ENCODE measurements around the gene C1orf35. TPM values are rescaled to one million over a fixed set of nuclear protein-coding genes. Genes with fewer than 3 reads are reported as not detected.

Gene C1orf35
- total RNA-seq, 1 donor from 2014 or later = 27.7 TPM

- no peak for DNase-seq (ENCODE audit: low spot score)
- Mint-ChIP-seq H3K4me3 (peak overlapping the region; percentile 100), H3K4me1 (ENCODE audit: low read depth) (peaks cover 22% of the 10 kb centered on the region), H3K36me3 (ENCODE audit: low read depth) (peaks cover 3% of the 10 kb centered on the region), H3K27me3 (ENCODE audit: insufficient read depth) (peaks cover 26% of the 10 kb centered on the region), H3K27ac (peak overlapping the region; percentile 97), H3K9me3 (no peaks in the 10 kb centered on the region)
- intact Hi-C loops (cut with micrococcal nuclease) = loop anchor here (1.0 to 2.0 kb wide), 5 partner anchors 8 to 317 kb away; partner anchors contain the start of genes C1orf35 and MRPL55
Observed at GRCh38 chr1:228139406-228139930, 36.3 kb upstream of the C1orf35 start.

GRCh38 chr1:228136901-228137300, 33.8 kb upstream of the C1orf35 start:
- Mint-ChIP-seq H3K36me3 (ENCODE audit: low read depth) (peaks cover 3% of the 10 kb centered on the region), H3K9me3 (no peaks in the 10 kb centered on the region), H3K4me1 (ENCODE audit: low read depth) (peaks cover 4% of the 10 kb centered on the region), H3K27ac (no peak overlapping the region), H3K4me3 (no peak overlapping the region), H3K27me3 (ENCODE audit: insufficient read depth) (peaks cover 26% of the 10 kb centered on the region)
- intact Hi-C loops (cut with micrococcal nuclease) = no loop called here
- no peak for DNase-seq (ENCODE audit: low spot score)

GRCh38 chr1:228134591-228134990, 31.5 kb upstream of the C1orf35 start:
- H3K27me3 Mint-ChIP-seq (ENCODE audit: insufficient read depth) = peaks cover 27% of the 10 kb centered on the region
- no peak overlapping the region for H3K4me3 Mint-ChIP-seq
- DNase-seq (ENCODE audit: low spot score) = no peak
- no peak overlapping the region for H3K27ac Mint-ChIP-seq
- H3K4me1 Mint-ChIP-seq (ENCODE audit: low read depth) = peaks cover 11% of the 10 kb centered on the region
- intact Hi-C loops (cut with micrococcal nuclease) = loop anchor here (5.0 kb wide), 1 partner anchor 368 kb away; no protein-coding TSS in a partner anchor
- H3K36me3 Mint-ChIP-seq (ENCODE audit: low read depth) = no peaks in the 10 kb centered on the region
- no peaks in the 10 kb centered on the region for H3K9me3 Mint-ChIP-seq

GRCh38 chr1:228131766-228132165, 28.6 kb upstream of the C1orf35 start:
- Mint-ChIP-seq H3K9me3 (no peaks in the 10 kb centered on the region), H3K4me3 (no peak overlapping the region), H3K27ac (no peak overlapping the region), H3K4me1 (ENCODE audit: low read depth) (peaks cover 9% of the 10 kb centered on the region), H3K36me3 (ENCODE audit: low read depth) (no peaks in the 10 kb centered on the region), H3K27me3 (ENCODE audit: insufficient read depth) (peaks cover 24% of the 10 kb centered on the region)
- intact Hi-C loops (cut with micrococcal nuclease) = loop anchor here (1.0 to 5.0 kb wide), 8 partner anchors 8 to 384 kb away; partner anchors contain the start of gene MRPL55
- DNase-seq (ENCODE audit: low spot score) = no peak

GRCh38 chr1:228125185-228125584, 22.1 kb upstream of the C1orf35 start:
- no peak for DNase-seq (ENCODE audit: low spot score)
- H3K27ac Mint-ChIP-seq = no peak overlapping the region
- H3K36me3 Mint-ChIP-seq (ENCODE audit: low read depth) = no peaks in the 10 kb centered on the region
- no peaks in the 10 kb centered on the region for H3K9me3 Mint-ChIP-seq
- peaks cover 7% of the 10 kb centered on the region for H3K4me1 Mint-ChIP-seq (ENCODE audit: low read depth)
- H3K4me3 Mint-ChIP-seq = no peak overlapping the region
- intact Hi-C loops (cut with micrococcal nuclease) = no loop called here
- H3K27me3 Mint-ChIP-seq (ENCODE audit: insufficient read depth) = peaks cover 11% of the 10 kb centered on the region

- no peak overlapping the region for H3K27ac Mint-ChIP-seq
- H3K4me3 Mint-ChIP-seq = no peak overlapping the region
- intact Hi-C loops (cut with micrococcal nuclease) = no loop called here
- H3K4me1 Mint-ChIP-seq (ENCODE audit: low read depth) = peaks cover 7% of the 10 kb centered on the region
- no peaks in the 10 kb centered on the region for H3K36me3 Mint-ChIP-seq (ENCODE audit: low read depth)
- peaks cover 3% of the 10 kb centered on the region for H3K27me3 Mint-ChIP-seq (ENCODE audit: insufficient read depth)
- H3K9me3 Mint-ChIP-seq = no peaks in the 10 kb centered on the region
- no peak for DNase-seq (ENCODE audit: low spot score)
Observed at GRCh38 chr1:228123505-228123904, 20.4 kb upstream of the C1orf35 start.

GRCh38 chr1:228122921-228123441, 19.9 kb upstream of the C1orf35 start:
- intact Hi-C loops (cut with micrococcal nuclease) = no loop called here

GRCh38 chr1:228120857-228121489, 17.8 kb upstream of the C1orf35 start:
- no peak overlapping the region for H3K27ac Mint-ChIP-seq
- H3K4me3 Mint-ChIP-seq = no peak overlapping the region
- H3K27me3 Mint-ChIP-seq (ENCODE audit: insufficient read depth) = peaks cover 2% of the 10 kb centered on the region
- intact Hi-C loops (cut with micrococcal nuclease) = no loop called here
- H3K36me3 Mint-ChIP-seq (ENCODE audit: low read depth) = peaks cover 4% of the 10 kb centered on the region
- H3K9me3 Mint-ChIP-seq = peaks cover 8% of the 10 kb centered on the region
- peaks cover 7% of the 10 kb centered on the region for H3K4me1 Mint-ChIP-seq (ENCODE audit: low read depth)
- DNase-seq (ENCODE audit: low spot score) = no peak

More at GRCh38 chr1:228122921-228123441, 19.9 kb upstream of the C1orf35 start:
- H3K9me3 Mint-ChIP-seq = peaks cover 3% of the 10 kb centered on the region
- H3K4me3 Mint-ChIP-seq = no peak overlapping the region
- H3K27me3 Mint-ChIP-seq (ENCODE audit: insufficient read depth) = peaks cover 3% of the 10 kb centered on the region
- DNase-seq (ENCODE audit: low spot score) = no peak
- H3K4me1 Mint-ChIP-seq (ENCODE audit: low read depth) = peaks cover 7% of the 10 kb centered on the region
- H3K27ac Mint-ChIP-seq = no peak overlapping the region
- peaks cover 2% of the 10 kb centered on the region for H3K36me3 Mint-ChIP-seq (ENCODE audit: low read depth)

- Mint-ChIP-seq H3K9me3 (peaks cover 8% of the 10 kb centered on the region), H3K36me3 (ENCODE audit: low read depth) (peaks cover 4% of the 10 kb centered on the region), H3K4me3 (no peak overlapping the region), H3K27me3 (ENCODE audit: insufficient read depth) (peaks cover 2% of the 10 kb centered on the region), H3K27ac (no peak overlapping the region), H3K4me1 (ENCODE audit: low read depth) (peaks cover 5% of the 10 kb centered on the region)
- no peak for DNase-seq (ENCODE audit: low spot score)
- intact Hi-C loops (cut with micrococcal nuclease) = no loop called here
Observed at GRCh38 chr1:228120351-228120750, 17.2 kb upstream of the C1orf35 start.

- no peak for DNase-seq (ENCODE audit: low spot score)
- intact Hi-C loops (cut with micrococcal nuclease) = no loop called here
- Mint-ChIP-seq H3K27me3 (ENCODE audit: insufficient read depth) (peaks cover 2% of the 10 kb centered on the region), H3K27ac (no peak overlapping the region), H3K9me3 (peaks cover 8% of the 10 kb centered on the region), H3K4me3 (no peak overlapping the region), H3K4me1 (ENCODE audit: low read depth) (no peaks in the 10 kb centered on the region), H3K36me3 (ENCODE audit: low read depth) (peaks cover 4% of the 10 kb centered on the region)
Observed at GRCh38 chr1:228118040-228118439, 14.9 kb upstream of the C1orf35 start.

- intact Hi-C loops (cut with micrococcal nuclease) = no loop called here
- Mint-ChIP-seq H3K36me3 (ENCODE audit: low read depth) (peaks cover 4% of the 10 kb centered on the region), H3K27ac (no peak overlapping the region), H3K4me1 (ENCODE audit: low read depth) (no peaks in the 10 kb centered on the region), H3K27me3 (ENCODE audit: insufficient read depth) (peaks cover 1% of the 10 kb centered on the region), H3K9me3 (peaks cover 8% of the 10 kb centered on the region), H3K4me3 (no peak overlapping the region)
- DNase-seq (ENCODE audit: low spot score) = no peak
Observed at GRCh38 chr1:228117335-228117734, 14.2 kb upstream of the C1orf35 start.

- Mint-ChIP-seq H3K4me1 (ENCODE audit: low read depth) (peaks cover 5% of the 10 kb centered on the region), H3K27ac (no peak overlapping the region), H3K36me3 (ENCODE audit: low read depth) (peaks cover 4% of the 10 kb centered on the region), H3K27me3 (ENCODE audit: insufficient read depth) (peaks cover 3% of the 10 kb centered on the region), H3K9me3 (peaks cover 8% of the 10 kb centered on the region), H3K4me3 (no peak overlapping the region)
- DNase-seq (ENCODE audit: low spot score) = no peak
- intact Hi-C loops (cut with micrococcal nuclease) = no loop called here
Observed at GRCh38 chr1:228114827-228115226, 11.7 kb upstream of the C1orf35 start.

GRCh38 chr1:228112617-228113016, 9.5 kb upstream of the C1orf35 start:
- no peak overlapping the region for H3K4me3 Mint-ChIP-seq
- H3K36me3 Mint-ChIP-seq (ENCODE audit: low read depth) = no peaks in the 10 kb centered on the region
- peaks cover 3% of the 10 kb centered on the region for H3K27me3 Mint-ChIP-seq (ENCODE audit: insufficient read depth)
- DNase-seq (ENCODE audit: low spot score) = no peak
- H3K4me1 Mint-ChIP-seq (ENCODE audit: low read depth) = peaks cover 20% of the 10 kb centered on the region
- peaks cover 3% of the 10 kb centered on the region for H3K9me3 Mint-ChIP-seq
- no peak overlapping the region for H3K27ac Mint-ChIP-seq
- intact Hi-C loops (cut with micrococcal nuclease) = no loop called here
